DND-41 (cell line): Measurements from ENCODE around the gene CTSC.

Source experiments
- ATAC-seq: fragments of 200-7000 bp; cut with Tn5 transposase; 3 replicates; pipeline ENCODE4 v1.9.1; 2021; ENCODE audit warnings: low read depth; ENCODE audit not compliant: insufficient read depth
- DNase-seq: peaks from one replicate; pipeline ENCODE4 v3.0.0-alpha.2; 2020
- H2AFZ ChIP-seq: 2 replicates; pipeline ENCODE4 v1.6.0; 2012; ENCODE audit warnings: low read depth, low read length
- H3K27ac ChIP-seq: 2 replicates; pipeline ENCODE4 v1.5.1; 2012; ENCODE audit warnings: low read length, inconsistent platforms
- H3K27me3 ChIP-seq: fragments of 200-600 bp; sonication (generic); 2 replicates; pipeline ENCODE4 v1.6.0; 2012; ENCODE audit warnings: low read length, mild to moderate bottlenecking, inconsistent platforms; ENCODE audit not compliant: insufficient read depth, poor library complexity
- H3K36me3 ChIP-seq: 2 replicates; pipeline ENCODE4 v1.5.1; 2012; ENCODE audit warnings: low read length, inconsistent platforms; ENCODE audit not compliant: insufficient read depth
- H3K4me1 ChIP-seq: 2 replicates; pipeline ENCODE4 v1.5.1; 2012; ENCODE audit warnings: mild to moderate bottlenecking, low read length; ENCODE audit not compliant: insufficient read depth
- H3K4me2 ChIP-seq: 2 replicates; pipeline ENCODE4 v1.6.0; 2012; ENCODE audit warnings: mild to moderate bottlenecking, moderate library complexity, low read length, inconsistent platforms; ENCODE audit not compliant: insufficient read depth
- H3K4me3 ChIP-seq, 2 experiments: fragments of 200-600 bp in 1 of 2; shearing (Covaris generic) in 1 of 2; 2 replicates each; pipeline ENCODE4 v1.5.1; 2012 to 2016; ENCODE audit warnings: inconsistent platforms in 2 of 2, low read length in 2 of 2, mild to moderate bottlenecking in 2 of 2, low read depth in 1 of 2, moderate library complexity in 1 of 2
- H3K79me2 ChIP-seq: 2 replicates; pipeline ENCODE4 v1.6.0; 2012; ENCODE audit warnings: low read length, inconsistent platforms; ENCODE audit not compliant: insufficient read depth
- H3K9ac ChIP-seq: 2 replicates; pipeline ENCODE4 v1.6.0; 2012; ENCODE audit warnings: low read depth, mild to moderate bottlenecking, inconsistent platforms, low read length, moderate library complexity
- H3K9me3 ChIP-seq: 2 replicates; pipeline ENCODE4 v1.5.1; 2012; ENCODE audit warnings: low read length, moderate library complexity, mild to moderate bottlenecking, inconsistent platforms; ENCODE audit not compliant: insufficient read depth, severe bottlenecking
- H4K20me1 ChIP-seq: 2 replicates; pipeline ENCODE4 v1.6.0; 2012; ENCODE audit warnings: low read length; ENCODE audit not compliant: insufficient read depth
- EZH2 ChIP-seq: IDR thresholded peaks from 3 replicates; pipeline ENCODE4 v1.6.1; 2012; ENCODE audit warnings: borderline replicate concordance, low read depth, mild to moderate bottlenecking, moderate library complexity, low read length, inconsistent platforms; ENCODE audit not compliant: severe bottlenecking
- TF ChIP-seq, protein P1 (sequence below): IDR thresholded peaks from 2 replicates; pipeline ENCODE4 v1.5.1; 2012; ENCODE audit warnings: borderline replicate concordance, low read length, moderate library complexity, mild to moderate bottlenecking; ENCODE audit not compliant: poor library complexity, severe bottlenecking; ENCODE audit errors: extremely low read depth

Gene CTSC

DNA sequence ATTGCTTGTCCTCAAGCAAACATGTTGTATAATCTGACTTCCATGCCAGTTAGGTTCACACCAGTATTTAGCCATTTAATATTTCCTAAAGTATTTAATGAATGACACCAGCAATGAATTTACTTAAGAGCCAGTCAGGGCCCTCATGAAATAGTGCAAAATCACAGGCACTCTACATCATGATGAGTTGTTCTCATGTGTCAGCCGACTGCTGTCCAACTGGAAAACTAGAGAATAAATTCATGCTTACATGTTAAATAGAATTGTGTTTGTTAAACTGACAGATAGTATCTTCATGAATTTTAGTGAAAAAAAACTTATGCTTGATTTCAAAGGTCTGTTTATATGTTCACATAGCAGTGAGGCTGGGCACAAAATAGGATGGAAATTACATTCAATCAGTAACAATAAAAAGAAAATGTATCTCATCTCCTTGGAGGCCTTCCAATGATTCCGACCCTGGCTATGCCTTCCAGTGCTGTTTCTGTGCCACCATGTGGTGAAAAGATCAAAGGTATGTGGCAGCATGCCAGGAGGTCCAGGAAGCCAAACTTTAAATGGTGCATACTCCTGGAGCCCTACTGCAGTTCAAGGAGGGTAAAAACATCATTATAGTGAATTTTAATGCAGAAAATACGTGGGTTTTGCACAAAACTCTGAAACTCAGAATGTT is 45.2 kb downstream of the CTSC start:
- no peaks in the 10 kb centered on the region for H3K79me2 ChIP-seq

DNA sequence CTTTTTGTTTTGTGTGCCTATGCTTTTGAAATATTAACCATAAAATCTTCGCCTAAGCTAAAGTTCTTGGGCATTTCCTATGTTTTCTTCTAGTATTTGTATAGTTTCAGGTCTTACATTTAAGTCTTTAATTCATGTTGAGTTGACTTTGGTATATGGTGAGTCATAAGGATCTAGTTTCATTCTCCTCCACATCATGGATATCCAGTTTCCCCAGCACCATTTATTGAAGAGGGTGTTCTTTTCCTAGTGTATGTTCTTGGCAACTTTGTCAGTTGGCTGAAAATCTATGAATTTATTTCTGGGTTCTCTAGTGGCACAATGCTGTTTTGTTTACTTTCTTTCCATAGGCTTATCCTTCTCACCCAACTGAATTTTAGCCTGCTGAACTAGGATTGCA is 49.0 kb downstream of the CTSC start:
- no peaks in the 10 kb centered on the region for H3K27me3 ChIP-seq
- no peaks in the 10 kb centered on the region for H3K4me1 ChIP-seq
- H4K20me1 ChIP-seq: no peaks in the 10 kb centered on the region
- no peak overlapping the region for H3K9ac ChIP-seq
- ATAC-seq (no peak), DNase-seq (no peak)
- no peaks in the 10 kb centered on the region for H3K79me2 ChIP-seq
- no peak for TF ChIP-seq EZH2
- TF ChIP-seq, protein P1, sequence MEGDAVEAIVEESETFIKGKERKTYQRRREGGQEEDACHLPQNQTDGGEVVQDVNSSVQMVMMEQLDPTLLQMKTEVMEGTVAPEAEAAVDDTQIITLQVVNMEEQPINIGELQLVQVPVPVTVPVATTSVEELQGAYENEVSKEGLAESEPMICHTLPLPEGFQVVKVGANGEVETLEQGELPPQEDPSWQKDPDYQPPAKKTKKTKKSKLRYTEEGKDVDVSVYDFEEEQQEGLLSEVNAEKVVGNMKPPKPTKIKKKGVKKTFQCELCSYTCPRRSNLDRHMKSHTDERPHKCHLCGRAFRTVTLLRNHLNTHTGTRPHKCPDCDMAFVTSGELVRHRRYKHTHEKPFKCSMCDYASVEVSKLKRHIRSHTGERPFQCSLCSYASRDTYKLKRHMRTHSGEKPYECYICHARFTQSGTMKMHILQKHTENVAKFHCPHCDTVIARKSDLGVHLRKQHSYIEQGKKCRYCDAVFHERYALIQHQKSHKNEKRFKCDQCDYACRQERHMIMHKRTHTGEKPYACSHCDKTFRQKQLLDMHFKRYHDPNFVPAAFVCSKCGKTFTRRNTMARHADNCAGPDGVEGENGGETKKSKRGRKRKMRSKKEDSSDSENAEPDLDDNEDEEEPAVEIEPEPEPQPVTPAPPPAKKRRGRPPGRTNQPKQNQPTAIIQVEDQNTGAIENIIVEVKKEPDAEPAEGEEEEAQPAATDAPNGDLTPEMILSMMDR: no peak
- H3K27ac ChIP-seq: no peak overlapping the region
- no peak overlapping the region for H3K4me2 ChIP-seq
- H3K36me3 ChIP-seq: peaks cover 69% of the 10 kb centered on the region
- no peak overlapping the region for H3K4me3 ChIP-seq
- H2AFZ ChIP-seq: no peak overlapping the region
- H3K9me3 ChIP-seq: no peaks in the 10 kb centered on the region

More for the DNA sequence above, 45.2 kb downstream of the CTSC start:
- Histone ChIP-seq H3K9me3 (no peaks in the 10 kb centered on the region), H3K4me1 (no peaks in the 10 kb centered on the region), H3K36me3 (peaks cover 96% of the 10 kb centered on the region), H3K27ac (no peak overlapping the region), H4K20me1 (0 out of 2 replicates have a peak, but pooled peaks cover 5% of the 10 kb centered on the region), H3K4me3 (no peak overlapping the region), H3K4me2 (no peak overlapping the region), H2AFZ (no peak overlapping the region), H3K9ac (no peak overlapping the region), H3K27me3 (no peaks in the 10 kb centered on the region)
- ATAC-seq: 0 out of 3 replicates have a peak, but pooled peaks have one; percentile 47
- peak; percentile 32 for DNase-seq
- no peak for TF ChIP-seq EZH2
- TF ChIP-seq, protein P1: peak; percentile 16

DNA sequence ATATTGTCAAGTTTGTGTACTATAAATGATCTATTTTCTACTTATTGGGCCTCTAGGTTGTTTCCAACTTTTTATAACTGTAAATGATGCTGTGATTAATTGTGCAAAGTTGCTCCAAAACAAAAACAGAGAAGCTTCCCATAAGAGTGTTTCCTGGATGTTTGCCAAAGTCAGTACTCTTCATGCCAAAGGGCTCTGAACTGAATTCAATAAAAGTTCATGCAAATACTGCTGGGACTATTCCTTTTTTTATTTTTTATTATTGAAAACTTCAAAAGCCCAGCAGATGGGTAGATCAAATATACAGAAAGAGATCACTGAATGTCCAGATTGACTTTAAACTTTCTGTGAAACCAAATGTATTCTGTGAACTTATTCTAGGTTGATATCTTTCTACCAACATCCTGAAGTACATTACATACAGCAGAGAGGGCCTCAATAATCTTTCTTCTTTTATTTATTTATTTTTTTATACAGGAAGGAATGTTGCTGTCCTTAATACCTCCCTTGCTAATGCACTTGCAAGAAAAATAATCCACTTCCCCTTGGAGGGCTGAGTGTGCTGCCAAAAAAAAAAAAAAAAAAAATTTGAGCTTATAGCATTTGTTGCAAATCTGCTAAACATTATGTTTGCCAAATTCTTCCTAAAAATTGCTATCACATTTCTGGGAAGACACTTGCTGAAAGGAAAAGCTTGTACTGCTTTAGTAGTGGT is 53.0 kb downstream of the CTSC start:
- Histone ChIP-seq H3K9ac (no peak overlapping the region), H3K27me3 (no peaks in the 10 kb centered on the region), H3K4me3 (no peak overlapping the region), H3K4me1 (no peaks in the 10 kb centered on the region), H4K20me1 (no peaks in the 10 kb centered on the region), H3K9me3 (no peaks in the 10 kb centered on the region), H3K4me2 (no peak overlapping the region), H3K79me2 (no peaks in the 10 kb centered on the region), H3K27ac (no peak overlapping the region), H2AFZ (no peak overlapping the region), H3K36me3 (peaks cover 34% of the 10 kb centered on the region)
- ATAC-seq (no peak), DNase-seq (no peak)
- TF ChIP-seq, protein P1: no peak
- no peak for TF ChIP-seq EZH2
